Neural cell (in vitro differentiated cells): ENCODE data around the gene SLC44A1. TPM values are rescaled to one million over a fixed set of nuclear protein-coding genes. Genes with fewer than 3 reads are reported as not detected.

Experiments used
- H2AFZ ChIP-seq: fragments of 200-600, 300-800 bp; sonication (generic), shearing (Covaris generic); 2 replicates; pipeline ENCODE4 v1.6.0; 2014; ENCODE audit warnings: low read depth, mild to moderate bottlenecking, antibody characterized with exemption, low read length, moderate library complexity
- H3F3A ChIP-seq: fragments of 200-600 bp; shearing (Covaris generic); 2 replicates; pipeline ENCODE4 v1.6.1; 2016; ENCODE audit warnings: mild to moderate bottlenecking, moderate library complexity, mixed read lengths, antibody characterized with exemption, low read length; ENCODE audit not compliant: insufficient read depth, poor library complexity, severe bottlenecking
- H3K27ac ChIP-seq: fragments of 200-600, 300-800 bp; sonication (generic), shearing (Covaris generic); 2 replicates; pipeline ENCODE4 v1.5.1; 2014; ENCODE audit warnings: mild to moderate bottlenecking, low read length, moderate library complexity
- H3K27me3 ChIP-seq: fragments of 300-800, 200-600 bp; sonication (generic), shearing (Covaris generic); 2 replicates; pipeline ENCODE4 v1.6.0; 2014; ENCODE audit warnings: mild to moderate bottlenecking, low read depth, low read length, moderate library complexity; ENCODE audit not compliant: insufficient read depth
- H3K36me3 ChIP-seq: fragments of 300-800, 200-600 bp; sonication (generic), shearing (Covaris generic); 2 replicates; pipeline ENCODE4 v1.5.1; 2014; ENCODE audit warnings: mild to moderate bottlenecking, antibody characterized with exemption, low read length, moderate library complexity; ENCODE audit not compliant: insufficient read depth
- H3K4me2 ChIP-seq: fragments of 300-800, 200-600 bp; sonication (generic), shearing (Covaris generic); 2 replicates; pipeline ENCODE4 v1.6.0; 2014; ENCODE audit warnings: mild to moderate bottlenecking, low read length
- H3K4me3 ChIP-seq: fragments of 300-800, 200-600 bp; sonication (generic), shearing (Covaris generic); 2 replicates; pipeline ENCODE4 v1.5.1; 2014; ENCODE audit warnings: mild to moderate bottlenecking, low read length, moderate library complexity
- H3K79me2 ChIP-seq: fragments of 200-600 bp; shearing (Covaris generic); replicated peaks from 2 replicates; pipeline ENCODE4 v1.6.0; 2014; ENCODE audit warnings: mild to moderate bottlenecking, low read length, moderate library complexity; ENCODE audit not compliant: insufficient read depth
- H3K9ac ChIP-seq: fragments of 300-800, 200-600 bp; sonication (generic), shearing (Covaris generic); 2 replicates; pipeline ENCODE4 v1.6.1; 2016; ENCODE audit warnings: mild to moderate bottlenecking, low read length, mixed read lengths
- H3K9me2 ChIP-seq: fragments of 200-600 bp; shearing (Covaris generic); 2 replicates; pipeline ENCODE4 v1.6.1; 2016; ENCODE audit warnings: mild to moderate bottlenecking, low read length, mixed read lengths; ENCODE audit not compliant: insufficient read depth
- H3K9me3 ChIP-seq: fragments of 200-600, 300-800 bp; sonication (generic), shearing (Covaris generic); 2 replicates; pipeline ENCODE4 v1.6.1; 2016; ENCODE audit warnings: mild to moderate bottlenecking, mixed run types, low read length, moderate library complexity, mixed read lengths
- H4K20me1 ChIP-seq: fragments of 200-600 bp; shearing (Covaris generic); 2 replicates; pipeline ENCODE4 v1.6.1; 2016; ENCODE audit warnings: mild to moderate bottlenecking, mixed run types; ENCODE audit not compliant: insufficient read depth
- EP300 ChIP-seq: fragments of 450-650 bp; conservative IDR thresholded peaks from 2 replicates; pipeline ENCODE4 v1.6.1; 2014; ENCODE audit warnings: antibody characterized with exemption, mild to moderate bottlenecking, moderate library complexity; ENCODE audit not compliant: poor library complexity, severe bottlenecking
- EZH2 ChIP-seq: fragments of 200-600, 300-800 bp; shearing (Covaris generic), sonication (generic); IDR thresholded peaks from 2 replicates; pipeline ENCODE4 v1.6.1; 2014; ENCODE audit warnings: antibody characterized with exemption, low read length, borderline replicate concordance, mild to moderate bottlenecking; ENCODE audit not compliant: insufficient read depth, poor library complexity, severe bottlenecking
- MXI1 ChIP-seq: fragments of 450-650 bp; conservative IDR thresholded peaks from 2 replicates; pipeline ENCODE4 v1.6.1; 2014; ENCODE audit warnings: antibody characterized with exemption, mild to moderate bottlenecking; ENCODE audit not compliant: poor library complexity, severe bottlenecking
- POLR2AphosphoS5 ChIP-seq: IDR thresholded peaks from 2 replicates; pipeline ENCODE4 v1.6.1; 2012
- RAD21 ChIP-seq: fragments of 450-650 bp; conservative IDR thresholded peaks from 2 replicates; pipeline ENCODE4 v1.6.1; 2014; ENCODE audit warnings: antibody characterized with exemption, mild to moderate bottlenecking, moderate library complexity
- SMC3 ChIP-seq: fragments of 450-650 bp; conservative IDR thresholded peaks from 2 replicates; pipeline ENCODE4 v1.6.1; 2014; ENCODE audit warnings: antibody characterized with exemption, mild to moderate bottlenecking, moderate library complexity; ENCODE audit not compliant: poor library complexity
- TAF1 ChIP-seq: IDR thresholded peaks from 2 replicates; pipeline ENCODE4 v1.6.1; 2012; ENCODE audit warnings: low read depth
- polyA plus RNA-seq: library from polyadenylated mRNA; depleted of rRNA; stranded (reverse); fragments of >200 nt; gene quantifications from 2 replicates; pipeline ENCODE4 v1.2.3, GENCODE V29; 2014
- TF ChIP-seq, protein P1 (sequence below): fragments of 450-650 bp; IDR thresholded peaks from 2 replicates; pipeline ENCODE4 v1.5.1; 2014; ENCODE audit warnings: antibody characterized with exemption, mild to moderate bottlenecking, moderate library complexity; ENCODE audit not compliant: poor library complexity, severe bottlenecking
- TF ChIP-seq, protein P2 (sequence below): IDR thresholded peaks from 2 replicates; pipeline ENCODE4 v1.6.1; 2012; ENCODE audit warnings: borderline replicate concordance

Gene SLC44A1
- polyA plus RNA-seq, 1 donor from 2014 or later: 3.9 TPM

DNA sequence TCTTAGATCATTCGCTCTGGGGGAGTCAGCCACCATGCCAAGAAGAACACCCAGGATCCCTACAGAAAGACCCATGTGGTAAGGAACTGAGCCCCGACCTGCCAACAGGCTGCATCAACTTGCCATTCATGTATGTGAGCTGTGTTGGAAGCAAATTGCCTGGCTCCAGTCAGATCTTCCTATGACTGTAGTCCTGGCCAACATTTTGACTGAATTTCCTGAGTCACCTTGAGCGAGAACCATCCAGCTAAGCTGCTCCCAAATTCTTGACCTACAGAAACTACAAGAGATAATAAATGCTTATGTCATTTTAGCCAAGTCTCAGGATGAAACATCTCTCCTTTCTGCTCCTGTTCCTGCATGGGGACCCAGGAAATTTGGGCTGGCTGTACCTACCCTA, 40.0 kb upstream of the SLC44A1 start:
- no peak overlapping the region for H3K27ac ChIP-seq
- no peaks in the 10 kb centered on the region for H3K9me3 ChIP-seq
- no peaks in the 10 kb centered on the region for H3F3A ChIP-seq
- H3K4me2 ChIP-seq: no peak overlapping the region
- no peaks in the 10 kb centered on the region for H3K27me3 ChIP-seq
- H3K36me3 ChIP-seq: no peaks in the 10 kb centered on the region
- H4K20me1 ChIP-seq: no peaks in the 10 kb centered on the region
- H2AFZ ChIP-seq: no peak overlapping the region
- no peaks in the 10 kb centered on the region for H3K79me2 ChIP-seq
- no peak overlapping the region for H3K4me3 ChIP-seq
- no peak overlapping the region for H3K9ac ChIP-seq
- no peaks in the 10 kb centered on the region for H3K9me2 ChIP-seq
- TF ChIP-seq POLR2AphosphoS5 (no peak), MXI1 (no peak), EP300 (no peak), SMC3 (no peak), EZH2 (no peak), TAF1 (no peak), RAD21 (no peak)
- TF ChIP-seq, protein P1, sequence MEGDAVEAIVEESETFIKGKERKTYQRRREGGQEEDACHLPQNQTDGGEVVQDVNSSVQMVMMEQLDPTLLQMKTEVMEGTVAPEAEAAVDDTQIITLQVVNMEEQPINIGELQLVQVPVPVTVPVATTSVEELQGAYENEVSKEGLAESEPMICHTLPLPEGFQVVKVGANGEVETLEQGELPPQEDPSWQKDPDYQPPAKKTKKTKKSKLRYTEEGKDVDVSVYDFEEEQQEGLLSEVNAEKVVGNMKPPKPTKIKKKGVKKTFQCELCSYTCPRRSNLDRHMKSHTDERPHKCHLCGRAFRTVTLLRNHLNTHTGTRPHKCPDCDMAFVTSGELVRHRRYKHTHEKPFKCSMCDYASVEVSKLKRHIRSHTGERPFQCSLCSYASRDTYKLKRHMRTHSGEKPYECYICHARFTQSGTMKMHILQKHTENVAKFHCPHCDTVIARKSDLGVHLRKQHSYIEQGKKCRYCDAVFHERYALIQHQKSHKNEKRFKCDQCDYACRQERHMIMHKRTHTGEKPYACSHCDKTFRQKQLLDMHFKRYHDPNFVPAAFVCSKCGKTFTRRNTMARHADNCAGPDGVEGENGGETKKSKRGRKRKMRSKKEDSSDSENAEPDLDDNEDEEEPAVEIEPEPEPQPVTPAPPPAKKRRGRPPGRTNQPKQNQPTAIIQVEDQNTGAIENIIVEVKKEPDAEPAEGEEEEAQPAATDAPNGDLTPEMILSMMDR: no peak
- TF ChIP-seq, protein P2, sequence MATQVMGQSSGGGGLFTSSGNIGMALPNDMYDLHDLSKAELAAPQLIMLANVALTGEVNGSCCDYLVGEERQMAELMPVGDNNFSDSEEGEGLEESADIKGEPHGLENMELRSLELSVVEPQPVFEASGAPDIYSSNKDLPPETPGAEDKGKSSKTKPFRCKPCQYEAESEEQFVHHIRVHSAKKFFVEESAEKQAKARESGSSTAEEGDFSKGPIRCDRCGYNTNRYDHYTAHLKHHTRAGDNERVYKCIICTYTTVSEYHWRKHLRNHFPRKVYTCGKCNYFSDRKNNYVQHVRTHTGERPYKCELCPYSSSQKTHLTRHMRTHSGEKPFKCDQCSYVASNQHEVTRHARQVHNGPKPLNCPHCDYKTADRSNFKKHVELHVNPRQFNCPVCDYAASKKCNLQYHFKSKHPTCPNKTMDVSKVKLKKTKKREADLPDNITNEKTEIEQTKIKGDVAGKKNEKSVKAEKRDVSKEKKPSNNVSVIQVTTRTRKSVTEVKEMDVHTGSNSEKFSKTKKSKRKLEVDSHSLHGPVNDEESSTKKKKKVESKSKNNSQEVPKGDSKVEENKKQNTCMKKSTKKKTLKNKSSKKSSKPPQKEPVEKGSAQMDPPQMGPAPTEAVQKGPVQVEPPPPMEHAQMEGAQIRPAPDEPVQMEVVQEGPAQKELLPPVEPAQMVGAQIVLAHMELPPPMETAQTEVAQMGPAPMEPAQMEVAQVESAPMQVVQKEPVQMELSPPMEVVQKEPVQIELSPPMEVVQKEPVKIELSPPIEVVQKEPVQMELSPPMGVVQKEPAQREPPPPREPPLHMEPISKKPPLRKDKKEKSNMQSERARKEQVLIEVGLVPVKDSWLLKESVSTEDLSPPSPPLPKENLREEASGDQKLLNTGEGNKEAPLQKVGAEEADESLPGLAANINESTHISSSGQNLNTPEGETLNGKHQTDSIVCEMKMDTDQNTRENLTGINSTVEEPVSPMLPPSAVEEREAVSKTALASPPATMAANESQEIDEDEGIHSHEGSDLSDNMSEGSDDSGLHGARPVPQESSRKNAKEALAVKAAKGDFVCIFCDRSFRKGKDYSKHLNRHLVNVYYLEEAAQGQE: no peak

DNA sequence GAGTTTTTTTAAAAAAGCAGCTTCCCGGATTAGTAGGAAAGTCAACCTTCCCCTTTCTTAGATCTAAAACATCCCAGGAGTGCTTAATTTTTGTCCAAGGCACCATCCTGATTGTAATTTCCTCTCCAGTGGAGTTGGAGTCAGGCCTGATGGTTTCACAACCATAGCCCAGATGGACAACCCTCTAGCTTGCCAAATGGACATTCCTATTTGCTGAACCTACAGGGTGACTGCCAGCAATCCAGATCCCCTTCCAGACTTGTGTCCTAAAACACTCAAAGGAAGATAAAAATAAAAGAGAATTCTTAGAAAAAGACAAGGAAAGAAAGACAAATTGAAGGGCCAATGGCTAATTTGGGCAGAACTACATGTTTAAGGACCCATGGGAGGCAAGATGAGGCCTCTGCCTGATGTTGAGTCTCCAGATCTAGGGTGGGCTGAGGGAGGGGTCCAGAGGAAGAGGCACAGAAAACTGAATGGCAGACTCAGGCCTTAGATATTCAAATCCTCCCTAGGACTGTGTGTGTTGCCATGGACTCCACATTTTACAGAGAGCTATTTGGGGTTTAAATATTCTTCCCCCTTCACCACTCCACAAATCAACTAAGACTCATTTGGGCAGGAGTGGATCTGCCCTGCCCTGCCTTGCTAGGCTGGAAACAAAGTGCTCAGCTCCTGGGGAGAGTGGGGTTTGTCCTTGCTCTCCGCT, 38.5 kb upstream of the SLC44A1 start:
- H3K79me2 ChIP-seq: no peaks in the 10 kb centered on the region

More for the DNA sequence above, 38.5 kb upstream of the SLC44A1 start:
- Histone ChIP-seq H3F3A (no peaks in the 10 kb centered on the region), H3K36me3 (no peaks in the 10 kb centered on the region), H2AFZ (no peak overlapping the region), H3K27ac (no peak overlapping the region), H3K27me3 (no peaks in the 10 kb centered on the region), H4K20me1 (no peaks in the 10 kb centered on the region), H3K4me2 (no peak overlapping the region), H3K4me3 (no peak overlapping the region), H3K9me2 (no peaks in the 10 kb centered on the region), H3K9me3 (no peaks in the 10 kb centered on the region), H3K9ac (no peak overlapping the region)
- TF ChIP-seq POLR2AphosphoS5: no peak
- no peak for TF ChIP-seq EP300
- TF ChIP-seq EZH2: no peak
- TF ChIP-seq, protein P2: no peak
